HG03378 (cell line): ENCODE results near the gene DPAGT1.

Experiments
- ATAC-seq: cut with Tn5 transposase; IDR thresholded peaks from one replicate; pipeline ENCODE4 v1.9.1; 2021; ENCODE audit warnings: mild to moderate bottlenecking, moderate library complexity; ENCODE audit not compliant: unreplicated experiment

Gene DPAGT1

DNA sequence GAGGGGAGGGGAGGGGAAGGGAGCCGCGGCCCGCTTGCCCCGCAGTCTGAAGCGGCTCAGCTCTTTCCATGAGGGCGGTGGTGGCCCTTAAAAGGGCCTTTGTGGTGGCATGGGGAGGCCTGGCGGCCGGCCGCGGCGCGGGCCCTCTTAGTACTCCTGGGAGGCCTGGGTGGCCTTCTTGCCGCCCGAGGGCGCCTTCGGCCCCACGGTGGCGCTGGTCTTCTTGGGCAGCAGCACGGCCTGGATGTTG is 6.9 kb downstream of the DPAGT1 start:
- ATAC-seq: peak; percentile 21

DNA sequence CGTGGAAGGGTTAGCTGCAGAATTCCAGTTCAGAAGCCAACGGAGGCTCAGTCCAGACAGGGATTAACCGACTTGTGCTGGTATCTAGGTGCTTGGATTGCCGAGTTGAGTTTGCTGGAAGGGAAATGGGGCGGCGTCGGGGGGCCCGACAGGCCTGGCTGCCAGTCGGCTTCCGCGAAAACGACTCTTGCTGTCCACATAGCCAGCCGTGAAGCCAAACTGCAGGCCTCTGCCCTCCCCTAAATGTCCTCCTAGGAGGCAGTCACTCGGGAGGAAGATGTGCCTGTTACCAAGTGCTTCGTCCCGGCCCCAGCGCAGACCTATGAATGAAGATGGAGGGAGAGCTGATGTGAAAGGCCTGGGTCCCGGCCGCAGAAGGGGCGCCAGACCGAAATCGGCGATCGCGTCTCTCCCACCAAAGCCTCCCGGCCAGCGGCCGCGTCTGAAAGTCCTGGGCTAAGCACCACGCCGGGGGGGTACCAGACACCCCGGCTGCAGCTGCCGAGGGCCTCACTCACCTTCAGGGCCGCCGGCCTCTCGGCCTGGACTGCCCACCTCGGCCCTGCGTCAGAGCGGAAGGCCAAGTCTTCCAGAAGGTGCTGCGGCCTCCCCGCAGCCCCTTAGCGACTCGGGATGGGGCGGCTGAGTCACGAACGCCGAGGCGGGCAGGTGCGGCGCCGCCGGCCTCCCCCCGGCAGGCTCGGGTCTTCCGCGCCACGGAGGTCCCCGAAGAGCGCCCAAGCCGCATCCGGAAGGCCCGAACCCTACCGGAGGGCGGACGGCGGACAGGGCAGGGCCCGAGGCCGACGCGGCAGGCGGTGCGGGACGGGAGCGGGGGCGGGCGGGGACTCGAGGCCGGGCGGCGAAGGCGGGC is 7.5 kb downstream of the DPAGT1 start:
- ATAC-seq: no peak

DNA sequence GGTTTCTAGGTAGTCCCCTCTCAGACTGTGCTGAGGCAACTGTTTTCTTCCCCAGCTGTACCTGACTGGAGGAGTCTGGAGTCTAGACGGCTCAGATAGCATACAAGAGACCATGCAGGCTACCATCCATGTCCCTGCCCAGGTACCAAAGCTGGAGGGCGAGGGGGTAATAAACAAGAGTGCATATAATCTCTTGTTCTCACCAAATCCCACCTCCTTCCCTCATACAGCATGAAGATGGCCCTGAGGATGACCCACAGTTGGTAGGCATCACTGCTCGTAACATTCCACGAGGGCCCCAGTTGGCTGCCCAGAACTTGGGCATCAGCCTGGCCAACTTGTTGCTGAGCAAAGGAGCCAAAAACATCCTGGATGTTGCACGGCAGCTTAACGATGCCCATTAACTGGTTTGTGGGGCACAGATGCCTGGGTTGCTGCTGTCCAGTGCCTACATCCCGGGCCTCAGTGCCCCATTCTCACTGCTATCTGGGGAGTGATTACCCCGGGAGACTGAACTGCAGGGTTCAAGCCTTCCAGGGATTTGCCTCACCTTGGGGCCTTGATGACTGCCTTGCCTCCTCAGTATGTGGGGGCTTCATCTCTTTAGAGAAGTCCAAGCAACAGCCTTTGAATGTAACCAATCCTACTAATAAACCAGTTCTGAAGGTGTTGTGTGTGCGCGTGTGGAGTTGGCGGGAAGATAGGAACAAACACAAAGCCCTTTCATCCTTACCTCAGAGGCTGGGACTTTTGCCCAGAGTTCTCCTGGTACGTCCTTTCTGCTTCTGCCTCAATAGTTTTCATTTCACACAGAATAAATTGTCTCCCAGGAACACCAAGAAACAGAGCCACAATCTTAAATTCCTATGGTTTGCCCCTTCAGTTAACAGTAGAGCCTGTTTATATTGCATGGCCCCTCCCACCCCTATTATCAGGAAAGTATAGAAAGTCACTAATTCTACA is 8.5 kb downstream of the DPAGT1 start:
- no peak for ATAC-seq

DNA sequence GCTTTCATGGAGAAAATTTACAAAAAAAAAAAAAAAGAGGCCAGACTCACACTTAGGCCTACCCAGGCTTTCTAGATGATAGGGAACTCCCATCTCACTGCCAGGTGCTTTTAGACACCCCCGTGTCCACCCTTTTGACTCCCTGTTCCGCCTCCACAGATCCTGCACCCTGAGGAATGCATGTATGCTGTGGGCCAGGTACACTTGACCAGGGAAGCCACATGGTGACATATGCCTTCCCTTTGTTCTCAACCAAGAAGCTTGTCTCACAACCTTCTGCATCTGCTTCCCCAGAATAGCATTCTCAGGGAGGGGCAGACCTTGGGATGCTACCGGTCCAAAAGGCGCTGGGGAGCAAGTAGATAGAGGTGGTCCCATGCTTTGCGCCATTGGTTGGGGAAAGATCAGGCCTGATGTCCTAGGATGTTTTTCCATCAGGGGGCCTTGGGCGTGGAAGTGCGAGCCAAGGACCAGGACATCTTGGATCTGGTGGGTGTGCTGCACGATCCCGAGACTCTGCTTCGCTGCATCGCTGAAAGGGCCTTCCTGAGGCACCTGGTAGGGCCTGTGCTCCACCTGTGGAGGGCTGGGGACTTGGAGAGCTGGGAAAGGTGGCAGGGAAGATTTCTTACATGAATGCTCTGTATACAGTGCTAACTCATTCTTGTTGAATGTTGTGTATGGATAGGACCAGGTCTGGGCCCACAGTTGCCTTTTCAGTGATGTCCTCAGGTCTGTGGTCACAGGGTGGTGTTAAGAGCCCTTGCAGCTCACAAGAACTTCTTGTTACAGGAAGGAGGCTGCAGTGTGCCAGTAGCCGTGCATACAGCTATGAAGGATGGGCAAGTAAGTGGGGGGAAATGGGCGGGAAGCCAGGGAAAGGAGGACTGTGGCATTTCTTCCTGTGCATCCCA is 9.4 kb downstream of the DPAGT1 start:
- no peak for ATAC-seq

DNA sequence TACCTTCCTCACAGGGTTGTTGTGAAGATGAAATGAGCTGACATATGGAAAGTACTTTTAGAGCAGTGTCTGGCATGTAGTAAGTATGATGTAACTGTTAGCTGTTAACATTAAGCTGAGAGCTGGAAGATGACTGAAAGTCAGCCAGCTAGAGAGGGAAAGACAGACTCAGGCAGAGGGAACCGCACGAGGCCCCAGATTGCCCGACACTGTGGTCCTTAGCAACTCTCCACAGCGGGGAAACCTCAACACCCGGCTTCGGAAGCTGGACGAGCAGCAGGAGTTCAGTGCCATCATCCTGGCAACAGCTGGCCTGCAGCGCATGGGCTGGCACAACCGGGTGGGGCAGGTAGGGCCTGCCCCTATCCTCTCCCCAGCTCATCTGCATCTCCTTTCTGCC is 10.5 kb downstream of the DPAGT1 start:
- no peak for ATAC-seq

DNA sequence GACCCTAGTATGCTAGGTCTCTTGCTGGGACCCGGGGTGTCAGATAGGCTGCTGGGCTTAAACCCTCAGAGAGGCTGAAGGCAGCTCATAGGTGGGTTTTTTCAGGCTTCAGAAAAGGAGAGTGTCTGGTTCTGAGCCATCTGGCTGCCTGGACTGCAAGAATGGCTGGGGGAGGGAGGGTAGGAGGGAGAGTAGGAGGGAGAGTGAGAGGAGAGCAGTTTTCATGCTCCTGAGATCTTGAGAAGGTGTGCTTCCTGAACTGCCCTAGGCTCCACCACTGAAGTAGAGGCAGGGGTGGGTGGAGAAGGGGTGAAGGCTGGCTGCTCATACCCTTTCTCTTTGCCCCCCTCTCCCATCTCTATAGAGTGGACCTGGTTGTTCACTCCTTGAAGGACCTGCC is 12.3 kb downstream of the DPAGT1 start:
- no peak for ATAC-seq

DNA sequence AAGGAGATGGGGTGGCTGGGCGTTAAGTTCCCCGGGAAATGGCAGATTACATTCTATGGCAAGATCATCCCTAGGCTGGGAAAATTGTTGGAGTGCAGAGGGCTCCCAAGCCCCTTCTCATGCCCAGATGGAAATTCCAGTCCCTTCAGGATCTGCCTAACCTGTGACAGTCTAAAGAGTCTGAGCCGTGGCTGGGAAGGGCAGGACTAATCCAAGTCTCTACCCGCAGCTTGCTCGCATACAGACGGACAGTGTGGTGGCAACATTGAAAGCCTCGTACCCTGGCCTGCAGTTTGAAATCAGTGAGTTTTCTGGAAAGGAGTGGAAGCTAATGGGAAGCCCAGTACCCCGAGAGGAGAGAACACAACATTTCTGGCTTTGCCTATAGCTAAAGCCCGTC is 13.2 kb downstream of the DPAGT1 start:
- ATAC-seq: no peak

DNA sequence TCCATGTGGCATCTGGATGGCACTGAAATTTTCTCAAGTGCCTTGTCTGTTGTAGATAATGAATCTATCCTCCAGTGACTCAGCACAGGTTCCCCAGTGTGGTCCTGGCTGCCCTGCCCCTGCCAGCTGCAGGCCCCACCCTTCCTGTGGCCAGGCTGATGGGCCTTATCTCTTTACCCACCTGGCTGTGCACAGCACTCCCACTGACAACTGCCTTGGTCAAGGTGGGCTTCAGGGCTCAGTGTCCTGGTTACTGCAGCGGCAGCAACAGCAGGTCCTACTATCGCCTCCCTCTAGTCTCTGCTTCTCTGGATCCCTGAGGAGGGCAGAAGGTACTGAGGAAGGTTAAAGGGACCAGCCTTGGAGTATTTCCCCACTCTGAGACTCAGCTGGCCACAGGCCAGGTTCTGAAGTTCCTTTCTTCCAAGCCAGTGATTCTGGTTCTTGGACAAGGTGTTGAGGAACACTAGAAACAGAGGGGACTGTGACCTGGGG is 13.9 kb downstream of the DPAGT1 start:
- ATAC-seq: no peak

DNA sequence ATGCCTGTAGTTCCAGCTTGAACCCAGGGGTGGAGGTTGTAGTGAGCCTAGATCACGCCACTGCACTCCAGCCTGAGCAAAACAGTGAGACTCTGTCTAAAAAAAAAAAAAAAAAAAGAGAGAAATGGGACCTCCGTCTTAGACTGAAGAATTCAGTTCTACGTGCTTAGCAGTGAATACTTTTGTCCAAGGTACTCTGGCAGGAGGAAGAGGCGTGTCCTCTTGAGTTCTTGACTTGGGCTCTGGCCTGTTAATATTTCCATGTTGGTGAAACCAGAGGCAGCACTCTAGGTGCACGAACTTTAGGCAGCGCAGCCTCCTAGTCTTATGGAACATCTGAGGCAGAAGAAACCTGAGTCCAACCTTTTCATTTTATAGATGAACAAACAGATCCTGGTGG is 14.5 kb downstream of the DPAGT1 start:
- no peak for ATAC-seq

DNA sequence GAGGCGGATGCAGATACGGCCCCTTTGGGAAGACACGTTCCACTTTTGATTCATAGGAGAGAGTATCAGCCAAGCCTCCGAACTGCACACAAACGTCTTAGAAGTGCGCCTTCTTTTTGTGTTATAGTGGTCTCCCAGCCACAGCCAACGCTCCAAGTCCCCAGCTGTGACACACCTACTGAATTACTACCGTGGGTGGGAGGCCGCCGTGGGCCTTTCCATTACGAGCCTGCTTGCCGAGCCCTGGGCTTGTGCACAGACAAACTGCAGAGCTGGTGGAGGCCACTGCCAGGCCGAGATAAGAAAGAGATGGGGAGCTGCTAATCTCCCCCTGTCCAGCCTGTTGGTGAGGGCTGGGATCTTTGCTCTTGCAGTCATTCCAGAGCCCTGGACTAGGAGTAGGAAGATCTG is 16.2 kb downstream of the DPAGT1 start:
- ATAC-seq: peak; percentile 21

DNA sequence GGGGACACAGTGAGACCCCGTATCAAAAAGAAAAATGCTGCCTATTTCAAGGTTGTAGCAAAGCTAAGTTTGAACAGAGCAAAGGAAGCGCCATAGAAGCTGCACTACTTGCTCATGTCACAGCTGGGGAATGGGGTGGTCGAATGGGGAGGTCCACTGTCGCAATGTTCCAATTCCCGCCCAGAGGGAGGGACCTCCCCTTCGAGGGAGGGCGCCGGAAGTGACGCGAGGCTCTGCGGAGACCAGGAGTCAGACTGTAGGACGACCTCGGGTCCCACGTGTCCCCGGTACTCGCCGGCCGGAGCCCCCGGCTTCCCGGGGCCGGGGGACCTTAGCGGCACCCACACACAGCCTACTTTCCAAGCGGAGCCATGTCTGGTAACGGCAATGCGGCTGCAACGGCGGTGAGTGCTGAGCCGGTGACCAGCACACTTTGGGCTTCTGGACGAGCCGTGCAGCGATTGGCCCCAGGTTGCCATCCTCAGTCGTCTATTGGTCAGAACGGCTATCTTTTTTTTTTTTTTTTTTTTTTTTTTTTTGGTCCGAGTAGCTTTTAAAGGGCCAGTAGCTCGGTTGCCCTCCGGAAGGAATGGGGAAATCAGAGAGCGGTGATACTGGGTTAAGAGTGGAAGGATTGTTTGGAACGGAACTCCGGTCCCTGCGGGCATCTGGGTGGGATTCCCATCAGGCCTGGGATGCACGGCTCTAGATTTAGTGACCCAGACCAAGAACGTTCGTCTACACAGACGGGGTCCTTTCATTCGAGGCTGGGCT is 16.8 kb downstream of the DPAGT1 start, which contains the start of gene HMBS:
TSS of gene HMBS (plus strand) at position 219 of the 774 bp plus-strand sequence. CDS start at position 372, 153 bp downstream.
- ATAC-seq: peak; percentile 81

DNA sequence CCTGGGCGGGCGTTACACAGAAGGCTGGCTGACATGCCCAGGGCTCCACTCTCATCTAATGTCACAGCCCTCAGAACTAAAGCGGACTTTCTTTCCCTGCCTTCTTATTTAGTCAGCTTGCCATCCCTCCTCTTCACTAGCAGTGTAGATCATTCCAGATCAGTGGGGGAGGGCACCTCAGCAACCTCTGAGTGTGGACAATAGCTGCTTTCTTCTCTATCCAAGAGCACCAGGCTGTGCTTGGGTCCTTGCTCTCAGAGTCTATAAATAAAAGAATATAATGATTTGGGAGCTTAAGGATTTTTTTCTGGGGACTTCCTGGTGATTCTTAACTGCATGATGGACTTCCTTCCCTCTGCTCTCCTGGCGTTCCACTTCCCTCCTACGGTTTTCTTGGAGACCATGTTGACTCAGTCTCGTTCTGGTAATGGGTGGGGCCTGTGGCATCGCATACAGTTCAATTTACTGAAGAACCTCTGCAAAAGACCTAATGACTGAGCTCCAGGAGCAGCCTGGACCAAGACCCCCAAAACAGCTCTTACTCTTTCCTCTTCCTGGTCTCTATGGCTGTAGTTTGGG is 19.9 kb downstream of the DPAGT1 start:
- ATAC-seq: no peak

DNA sequence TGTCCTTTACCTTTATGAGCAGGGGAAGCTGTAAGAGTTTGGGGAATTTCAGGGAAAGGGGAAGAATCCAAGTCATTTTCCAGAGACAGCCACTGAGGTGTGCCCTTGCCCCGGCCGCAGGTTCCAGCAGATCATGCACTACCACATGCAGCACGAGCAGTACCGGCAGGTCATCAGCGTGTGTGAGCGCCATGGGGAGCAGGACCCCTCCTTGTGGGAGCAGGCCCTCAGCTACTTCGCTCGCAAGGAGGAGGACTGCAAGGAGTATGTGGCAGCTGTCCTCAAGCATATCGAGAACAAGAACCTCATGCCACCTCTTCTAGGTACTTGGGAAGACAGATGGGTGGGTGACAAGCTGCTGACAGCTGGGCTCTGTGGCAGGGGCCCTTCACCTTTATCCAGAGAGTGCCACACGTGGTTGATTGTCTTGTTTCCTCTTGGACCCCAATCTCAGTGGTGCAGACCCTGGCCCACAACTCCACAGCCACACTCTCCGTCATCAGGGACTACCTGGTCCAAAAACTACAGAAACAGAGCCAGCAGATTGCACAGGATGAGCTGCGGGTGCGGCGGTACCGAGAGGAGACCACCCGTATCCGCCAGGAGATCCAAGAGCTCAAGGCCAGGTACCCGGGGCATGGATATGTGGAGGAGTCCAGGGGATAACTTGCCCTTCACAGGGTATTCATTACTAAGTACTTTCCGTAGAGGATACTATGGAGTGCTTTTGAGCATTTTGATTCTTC is 22.8 kb downstream of the DPAGT1 start:
- no peak for ATAC-seq

DNA sequence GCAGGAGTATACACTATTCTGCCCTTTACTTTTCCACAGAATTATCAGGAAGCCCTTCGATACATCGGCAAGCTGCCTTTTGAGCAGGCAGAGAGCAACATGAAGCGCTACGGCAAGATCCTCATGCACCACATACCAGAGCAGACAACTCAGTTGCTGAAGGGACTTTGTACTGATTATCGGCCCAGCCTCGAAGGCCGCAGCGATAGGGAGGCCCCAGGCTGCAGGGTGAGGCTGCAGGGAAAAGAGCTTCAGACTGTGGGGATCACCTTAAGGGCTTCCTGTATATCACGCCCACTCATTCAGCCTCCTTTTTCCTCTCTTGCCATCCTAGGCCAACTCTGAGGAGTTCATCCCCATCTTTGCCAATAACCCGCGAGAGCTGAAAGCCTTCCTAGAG is 23.8 kb downstream of the DPAGT1 start:
- no peak for ATAC-seq

DNA sequence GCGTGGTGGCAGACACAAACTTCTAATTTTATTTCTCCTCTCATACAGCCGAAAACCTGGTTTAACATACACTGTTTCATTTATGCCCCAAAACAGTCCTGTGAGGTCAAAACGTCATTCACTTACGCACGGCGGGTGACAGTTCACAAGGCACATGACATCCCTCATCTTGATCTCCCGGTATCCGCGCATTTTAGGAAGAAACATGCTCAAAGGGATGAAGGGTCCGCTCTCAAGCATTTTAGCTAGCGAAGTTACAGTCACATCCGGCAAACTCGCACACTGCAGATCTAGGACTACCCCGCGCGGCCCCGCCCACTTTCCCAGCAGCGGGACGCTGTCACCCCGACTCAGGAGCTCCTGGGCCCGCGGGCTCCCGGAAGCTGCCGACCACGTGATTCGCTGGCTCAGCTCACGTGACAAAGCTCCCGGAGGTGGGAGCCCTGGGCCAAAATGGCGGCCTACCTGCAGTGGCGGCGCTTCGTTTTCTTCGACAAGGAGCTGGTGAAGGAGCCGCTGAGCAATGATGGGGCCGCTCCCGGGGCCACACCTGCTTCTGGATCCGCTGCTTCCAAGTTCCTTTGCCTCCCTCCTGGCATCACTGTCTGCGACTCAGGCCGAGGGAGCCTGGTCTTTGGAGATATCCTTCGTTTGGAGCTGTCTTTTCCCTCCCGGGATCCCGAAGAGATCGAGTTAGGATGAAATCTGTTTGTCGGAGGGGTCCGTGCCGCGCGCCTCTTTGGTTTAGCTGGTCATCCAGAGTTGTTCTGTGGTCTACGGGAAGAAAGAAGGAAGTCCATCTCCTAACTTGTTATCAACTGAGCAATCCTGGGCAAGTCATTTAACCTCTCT is 34.1 kb downstream of the DPAGT1 start, which contains the start of gene VPS11:
TSS of gene VPS11 (plus strand) at position 448 of the 852 bp plus-strand sequence. CDS start at position 454, 6 bp downstream.
- peak; percentile 76 for ATAC-seq

DNA sequence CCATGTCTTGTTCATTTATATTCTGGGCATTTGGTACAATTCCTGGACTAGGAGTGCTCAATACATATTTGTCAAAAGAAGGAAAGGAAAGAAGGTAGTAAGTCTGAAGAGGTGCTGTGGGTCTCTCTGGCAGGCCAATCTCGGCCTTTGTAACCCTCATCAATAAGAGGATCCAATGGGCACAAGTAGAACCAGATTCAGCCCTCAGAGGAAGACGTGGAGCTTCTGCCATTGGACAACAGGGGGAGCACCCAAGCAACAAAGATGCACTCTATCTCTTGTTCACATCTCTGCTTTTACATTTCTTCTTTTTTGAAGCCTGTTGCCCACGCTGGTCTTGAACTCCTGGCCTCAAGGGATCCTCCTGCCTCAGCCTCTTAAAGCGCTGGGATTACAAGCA is 36.3 kb downstream of the DPAGT1 start:
- ATAC-seq: no peak

DNA sequence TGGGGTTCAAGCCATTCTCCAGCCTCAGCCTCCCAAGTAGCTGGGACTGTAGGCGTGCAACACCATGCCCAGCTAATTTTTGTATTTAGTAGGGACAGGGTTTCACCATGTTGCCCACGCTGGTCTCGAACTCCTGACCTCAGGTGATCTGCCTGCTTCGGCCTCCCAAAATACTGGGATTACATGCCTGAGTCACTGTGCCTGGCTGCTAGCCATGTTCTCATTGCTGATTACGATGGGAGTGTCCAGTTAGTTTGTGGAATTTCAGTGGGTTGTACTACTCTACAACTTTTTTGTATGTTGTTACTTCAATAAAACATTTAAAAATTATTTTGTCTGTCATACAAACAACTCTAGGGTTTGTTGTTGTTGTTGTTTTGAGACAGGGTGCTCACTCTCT is 38.9 kb downstream of the DPAGT1 start:
- no peak for ATAC-seq

DNA sequence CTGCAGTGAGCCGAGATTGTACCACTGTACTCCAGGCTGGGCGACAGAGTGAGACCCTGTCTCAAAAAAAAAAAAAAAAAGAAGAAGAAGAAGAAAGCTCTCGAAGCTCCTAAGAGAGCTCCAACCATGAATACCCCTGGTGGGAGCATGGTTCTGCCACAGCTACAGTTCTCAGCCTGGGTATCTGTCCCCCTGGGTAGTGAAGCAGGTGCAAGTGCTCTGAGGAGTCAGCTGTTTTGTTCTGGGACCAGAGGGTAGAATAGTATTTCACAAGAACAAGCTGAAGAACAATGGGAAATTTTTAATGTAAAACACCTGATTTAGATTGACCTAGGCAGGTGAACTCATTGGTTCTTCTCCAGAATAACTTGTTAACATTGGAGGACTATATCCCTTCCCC is 40.4 kb downstream of the DPAGT1 start:
- no peak for ATAC-seq
